Gastrocnemius medialis (tissue), 4 donors: Measurements from ENCODE around the gene MRGPRE.

Source experiments
- CTCF ChIP-seq, 5 experiments: fragments of 450-650 bp in 3 of 5; fragments of 200-600 bp in 2 of 5; sonication (generic) in 2 of 5; IDR thresholded peaks in 4 of 5; conservative IDR thresholded peaks in 1 of 5; 1 replicate in 4 of 5; 2 replicates in 1 of 5; pipeline ENCODE4 v1.5.1; 2016 to 2019; ENCODE audit warnings: antibody characterized with exemption in 5 of 5, mild to moderate bottlenecking in 3 of 5, moderate library complexity in 3 of 5
- POLR2A ChIP-seq, 2 donors: fragments of 450-650 bp; IDR thresholded peaks; one replicate each; pipeline ENCODE4 v1.6.1; 2017; ENCODE audit warnings: antibody characterized with exemption in 2 of 2, mild to moderate bottlenecking in 2 of 2, moderate library complexity in 2 of 2

DNA sequence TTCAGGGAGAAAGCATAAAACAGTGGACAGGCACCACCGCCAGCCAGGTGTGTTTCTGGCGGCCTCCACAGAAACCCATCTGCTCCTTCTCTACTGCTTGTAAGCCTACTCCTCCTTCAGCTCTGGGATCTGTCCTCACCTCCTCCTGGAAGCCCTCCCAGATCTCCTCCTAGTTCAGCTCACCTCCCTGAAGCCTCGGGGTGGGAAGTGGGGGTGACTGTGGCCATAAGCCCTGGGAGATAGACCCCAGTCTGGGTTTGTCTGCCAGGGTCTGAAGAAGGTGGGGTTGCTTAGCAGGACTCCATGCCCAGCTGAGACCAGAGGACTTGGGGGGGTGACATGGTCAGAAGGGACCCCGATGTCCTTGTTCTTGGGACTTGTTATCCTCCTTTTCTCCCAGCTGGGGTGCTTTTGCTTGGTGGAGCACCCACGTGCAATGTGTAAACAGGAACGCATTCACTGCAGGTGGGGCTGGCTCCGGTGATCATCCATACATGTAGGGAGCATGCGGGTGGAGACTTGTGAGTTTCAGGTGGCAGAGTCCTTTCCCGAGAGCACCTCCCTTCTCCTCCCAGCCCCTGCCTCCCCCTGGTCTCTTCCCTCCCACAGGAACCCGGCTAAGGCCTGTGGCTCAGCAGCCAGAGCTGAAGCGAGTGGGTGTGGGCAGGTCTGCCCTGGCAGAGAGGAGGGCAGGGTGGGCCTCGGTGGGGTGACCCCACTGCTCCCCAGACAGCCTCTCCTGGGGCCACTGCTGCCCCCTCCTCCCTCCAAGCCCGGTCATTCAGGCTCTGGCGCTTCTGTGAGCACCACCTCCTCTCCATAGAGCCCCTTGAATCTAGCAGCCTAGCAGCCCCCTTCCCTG is 39.5 kb downstream of the MRGPRE start:
- no peak for TF ChIP-seq CTCF (IDR thresholded peaks at IDR 0.05 in 4 of 5, conservative IDR thresholded peaks at IDR 0.05 in 1 of 5)
- TF ChIP-seq POLR2A (IDR thresholded peaks at IDR 0.05): no peak
